MM.1S (cell line): ENCODE measurements around the gene TMEM132D.

Experiments used
- CTCF ChIP-seq: fragments of 300-600 bp; sonication (generic); IDR thresholded peaks from 2 replicates; pipeline ENCODE4 v1.5.1; 2016; ENCODE audit warnings: antibody characterized with exemption, low read length, mixed read lengths
- EZH2 ChIP-seq: fragments of 300-600 bp; sonication (generic); optimal IDR thresholded peaks from 2 replicates; pipeline ENCODE3; 2017; ENCODE audit warnings: low read depth, mild to moderate bottlenecking, antibody characterized with exemption, low read length, mixed read lengths

GRCh38 chr12:129190827-129191226 lies 713.0 kb downstream of the TMEM132D start:
- TF ChIP-seq CTCF (no peak), EZH2 (no peak)
